Measurements from ENCODE around the gene METTL1. TPM values are rescaled to one million over a fixed set of nuclear protein-coding genes. Genes with fewer than 3 reads are reported as not detected.

Gene METTL1
- 10.1 and 13.0 TPM in 2 replicates for total RNA-seq

DNA sequence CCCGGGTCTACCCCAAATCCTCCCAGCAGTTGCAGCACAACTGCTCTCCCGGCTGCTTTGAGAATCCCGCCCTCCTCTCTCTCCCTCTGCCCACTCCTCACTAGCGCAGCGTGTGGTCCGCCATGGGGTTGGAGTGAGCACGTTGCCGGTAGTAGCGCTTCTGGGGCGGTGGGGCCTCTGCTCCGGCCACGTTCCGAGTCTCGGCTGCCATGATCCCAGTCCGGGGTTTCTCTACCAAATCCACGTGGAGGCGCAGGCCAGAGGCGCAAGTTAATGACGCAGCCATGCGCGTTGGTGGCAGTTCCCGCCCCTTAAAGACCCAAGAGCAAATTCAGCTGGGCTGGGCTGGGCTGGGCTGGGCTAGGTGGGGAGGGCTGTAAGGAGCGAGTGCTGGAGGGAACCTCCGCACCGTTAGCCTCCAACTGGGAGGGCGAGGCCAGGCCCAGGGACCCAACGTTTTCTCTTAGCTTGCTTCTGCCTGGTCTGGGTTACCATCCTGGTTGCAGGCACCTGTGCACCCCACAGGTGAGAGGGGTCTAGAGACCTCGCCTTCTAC lies at the start of gene METTL1:
Gene METTL1, minus strand, starts transcription at position 233 of the 556 bp plus-strand sequence. Its CDS starts 22 bp downstream, at position 211.

DNA sequence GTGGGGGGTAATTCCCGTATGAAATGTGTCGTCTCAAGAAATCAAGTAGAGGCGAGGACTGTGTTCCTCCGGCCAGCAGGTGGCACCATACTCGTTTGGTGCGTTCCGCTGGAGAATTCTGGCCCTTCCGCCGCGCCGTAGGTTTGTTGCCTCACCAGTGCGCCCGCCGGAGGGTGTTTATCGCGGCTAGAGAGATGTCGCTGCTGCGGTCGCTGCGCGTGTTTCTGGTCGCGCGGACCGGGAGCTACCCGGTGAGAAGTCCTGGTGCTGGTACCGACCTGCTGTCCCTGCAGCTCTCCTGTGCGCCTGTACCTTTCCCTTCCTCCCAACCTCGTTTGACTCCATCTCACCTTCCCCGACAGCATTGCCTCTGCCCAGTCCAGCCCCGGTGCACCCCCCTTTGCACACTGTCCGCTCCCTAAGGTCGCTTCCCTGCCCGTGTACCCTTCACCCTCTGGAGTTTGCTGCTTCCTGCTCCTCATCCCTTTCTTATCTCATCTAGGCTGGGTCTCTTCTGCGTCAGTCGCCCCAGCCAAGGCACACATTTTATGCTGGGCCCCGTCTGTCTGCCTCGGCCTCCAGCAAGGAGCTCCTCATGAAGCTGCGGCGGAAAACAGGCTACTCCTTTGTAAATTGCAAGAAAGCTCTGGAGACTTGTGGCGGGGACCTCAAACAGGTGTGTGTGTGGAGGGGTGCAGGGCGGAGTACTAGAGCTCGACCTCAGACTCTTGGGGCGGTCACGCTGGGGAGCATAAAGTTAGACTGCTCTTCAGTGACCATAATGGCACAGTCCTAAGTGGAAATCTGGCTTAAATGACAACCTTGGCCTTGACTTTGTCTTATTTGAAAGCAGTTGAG lies 10.9 kb upstream of the METTL1 start, which contains the start of gene TSFM:
Gene TSFM, plus strand, starts transcription at position 180 of the 858 bp plus-strand sequence. Its CDS starts 15 bp downstream, at position 195.

DNA sequence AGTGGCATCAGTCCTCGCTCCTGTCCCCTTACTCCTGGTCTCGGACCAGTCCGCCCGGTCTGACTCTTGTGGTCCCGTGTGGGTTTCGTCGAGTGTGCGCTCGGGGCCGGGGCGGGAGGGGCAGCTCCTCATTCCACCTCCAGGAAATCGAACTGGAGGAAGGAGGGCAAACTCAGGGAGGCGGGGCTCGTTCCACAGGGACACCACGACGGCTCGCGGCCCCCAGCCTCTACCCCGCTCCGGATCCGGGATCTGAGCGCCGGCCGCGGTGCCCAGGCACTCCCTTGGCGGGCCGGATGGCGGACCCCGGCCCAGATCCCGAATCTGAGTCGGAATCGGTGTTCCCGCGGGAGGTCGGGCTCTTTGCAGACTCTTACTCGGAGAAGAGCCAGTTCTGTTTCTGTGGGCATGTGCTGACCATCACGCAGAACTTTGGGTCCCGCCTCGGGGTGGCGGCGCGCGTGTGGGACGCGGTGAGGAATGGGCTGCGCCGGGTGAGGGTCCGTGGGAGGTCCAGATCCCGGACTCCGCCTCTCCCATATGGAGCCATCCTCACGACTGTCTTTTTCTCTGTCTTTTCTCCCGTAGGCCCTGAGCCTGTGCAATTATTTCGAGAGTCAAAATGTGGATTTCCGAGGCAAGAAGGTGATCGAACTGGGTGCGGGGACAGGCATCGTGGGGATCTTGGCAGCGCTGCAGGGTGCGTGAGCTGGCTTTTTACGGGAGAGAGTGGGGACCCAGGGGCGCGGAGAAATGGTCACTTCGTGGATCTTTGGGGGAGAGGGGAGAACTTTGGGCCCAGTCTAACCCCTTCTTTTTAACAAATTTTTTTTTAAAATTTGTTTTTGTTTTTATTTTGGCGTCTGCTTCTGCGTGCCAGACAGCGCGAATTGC lies 771 bp upstream of the METTL1 start, which contains the start of gene EEF1AKMT3:
Gene EEF1AKMT3, plus strand, starts transcription at position 186 of the 894 bp plus-strand sequence. Its CDS starts 111 bp downstream, at position 297.

GRCh38 chr12:57766464-57767304 lies 5.2 kb downstream of the METTL1 start, which contains the start of gene CYP27B1:
Gene CYP27B1, minus strand, starts transcription at chr12:57767078. Its CDS starts 37 bp downstream, at chr12:57767041.

GRCh38 chr12:57754411-57755193 lies 17.3 kb downstream of the METTL1 start, which contains the start of gene MARCHF9:
Gene MARCHF9, plus strand, starts transcription at chr12:57755103. Its CDS starts 426 bp downstream, at chr12:57755529.

DNA sequence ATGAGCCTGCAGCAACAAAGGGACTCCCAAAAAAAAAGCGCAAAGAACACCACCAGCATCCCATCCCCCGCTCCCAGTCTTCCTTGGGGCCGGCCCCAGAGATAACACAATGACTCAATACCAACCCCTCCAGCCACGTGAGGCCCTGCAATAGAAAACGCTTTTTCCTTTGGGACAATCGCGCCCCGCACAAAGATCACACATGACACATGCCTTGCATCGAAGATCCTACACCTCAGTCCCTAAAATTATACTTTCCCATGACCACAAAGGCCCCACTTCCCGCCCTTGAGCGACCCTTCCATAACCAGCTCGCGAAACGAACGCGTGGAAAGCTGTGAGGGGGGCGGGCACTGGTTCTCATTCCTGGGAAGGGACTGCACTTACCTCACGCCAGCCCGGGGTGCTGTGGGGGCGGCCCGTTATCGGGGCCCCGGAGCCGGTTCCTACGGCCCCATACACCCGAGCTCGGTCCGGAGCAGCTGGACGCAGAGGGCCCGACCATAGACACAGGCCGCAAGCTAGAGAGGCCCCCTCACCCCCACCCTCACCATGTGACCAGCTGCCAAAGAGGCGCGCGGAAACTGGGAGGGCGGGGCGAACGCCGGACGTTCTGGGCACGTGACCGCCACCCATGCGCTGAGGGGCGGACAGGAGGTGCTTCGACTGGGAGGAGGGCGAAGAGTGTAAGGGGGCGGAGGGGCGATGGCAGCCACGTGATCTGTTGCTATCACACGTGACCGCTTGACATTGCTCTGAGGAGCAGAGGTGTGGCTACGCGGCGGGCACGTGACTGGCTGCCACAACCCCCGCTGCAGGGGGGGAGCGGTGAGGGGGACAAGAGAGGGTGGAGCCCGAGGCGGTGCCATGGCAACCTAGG lies 19.9 kb downstream of the METTL1 start, which contains the start of gene CDK4:
Gene CDK4, minus strand, starts transcription at position 523 of the 880 bp plus-strand sequence. CDS start 593 bp downstream, outside the sequence.

GRCh38 chr12:57744777-57745484 lies 27.0 kb downstream of the METTL1 start, which contains the start of gene TSPAN31:
Gene TSPAN31, plus strand, starts transcription at chr12:57745039. Its CDS starts 116 bp downstream, at chr12:57745155.

DNA sequence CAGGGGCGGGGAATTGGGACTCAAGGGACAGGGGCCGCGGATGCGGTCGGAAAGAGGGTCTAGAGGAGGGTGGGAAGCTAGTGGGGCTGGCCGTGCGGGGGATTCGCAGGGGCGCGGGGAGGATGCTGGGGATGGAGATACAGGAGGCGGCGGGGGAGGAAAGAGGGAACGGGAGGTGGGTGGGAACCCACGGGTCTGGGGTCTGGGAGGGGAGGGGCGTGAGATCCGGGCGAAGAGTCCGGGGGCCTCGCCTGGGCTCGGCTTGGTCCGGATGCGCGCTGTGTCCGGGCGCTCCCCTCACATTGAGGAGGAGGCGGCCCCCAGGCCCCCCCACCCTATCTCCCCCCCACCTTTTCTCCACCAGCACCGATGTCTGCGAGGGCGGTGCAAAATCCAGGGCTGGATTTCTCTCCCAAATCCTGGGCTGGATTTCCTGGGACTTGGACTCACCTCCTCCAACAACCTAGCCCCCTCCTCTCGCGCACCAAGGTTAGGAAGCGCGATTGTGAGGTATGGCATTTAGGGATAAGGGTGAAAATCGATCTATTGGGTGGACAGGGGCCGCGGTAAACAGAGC lies 33.2 kb downstream of the METTL1 start, which contains the start of gene AGAP2:
Gene AGAP2, minus strand, starts transcription at position 82 of the 577 bp plus-strand sequence. CDS start 496 bp downstream, outside the sequence.

Other genes with a start within 250 kb of the METTL1 start
- 9.9 and 10.6 TPM in 2 replicates for gene MBD6, start 249.3 kb downstream of the METTL1 start, total RNA-seq
- 155 and 187 TPM in 2 replicates for gene DCTN2, start 224.9 kb downstream of the METTL1 start, total RNA-seq
- not detected in 2 replicates for gene KIF5A, start 222.1 kb downstream of the METTL1 start, total RNA-seq
- 10.4 and 10.9 TPM in 2 replicates for gene PIP4K2C, start 180.9 kb downstream of the METTL1 start, total RNA-seq
- gene DTX3, start 167.3 kb downstream of the METTL1 start, total RNA-seq = 6.0 and 10.2 TPM in 2 replicates
- 4.8 and 9.6 TPM in 2 replicates for gene ARHGEF25, start 160.7 kb downstream of the METTL1 start, total RNA-seq
- 0.25 and 0.29 TPM in 2 replicates for gene B4GALNT1, start 138.9 kb downstream of the METTL1 start, total RNA-seq
- gene OS9, start 78.0 kb downstream of the METTL1 start, total RNA-seq = 248 and 369 TPM in 2 replicates
- 0.10 TPM in 1 of 2 replicates, not detected in the other for gene AGAP2, start 33.4 kb downstream of the METTL1 start, total RNA-seq
- 48.9 and 82.9 TPM in 2 replicates for gene TSPAN31, start 27.1 kb downstream of the METTL1 start, total RNA-seq
- 107 and 144 TPM in 2 replicates for gene CDK4, start 19.8 kb downstream of the METTL1 start, total RNA-seq
- 1.1 and 1.9 TPM in 2 replicates for gene MARCHF9, start 17.0 kb downstream of the METTL1 start, total RNA-seq
- 0.37 and 1.3 TPM in 2 replicates for gene CYP27B1, start 5.0 kb downstream of the METTL1 start, total RNA-seq
- gene EEF1AKMT3, start 509 bp upstream of the METTL1 start, total RNA-seq = 9.0 and 11.2 TPM in 2 replicates
- gene TSFM, start 10.7 kb upstream of the METTL1 start, total RNA-seq = 24.5 and 32.9 TPM in 2 replicates
- gene AVIL, start 46.6 kb upstream of the METTL1 start, total RNA-seq = 4.1 TPM in 2 replicates
- gene CTDSP2, start 74.6 kb upstream of the METTL1 start, total RNA-seq = 133 and 143 TPM in 2 replicates
- gene ATP23, start 169.5 kb upstream of the METTL1 start, total RNA-seq = 3.9 and 10.9 TPM in 2 replicates